ENCODE data around the gene KDM6B. TPM values are rescaled to one million over a fixed set of nuclear protein-coding genes. Genes with fewer than 3 reads are reported as not detected.

Gene KDM6B
- total RNA-seq, 1 experiment from 2014 or later: 28.9 TPM

GRCh38 chr17:7822126-7822525 lies 11.9 kb upstream of the KDM6B start:
- H3K4me1 ChIP-seq (ENCODE audit: insufficient read depth, low read length): no peaks in the 10 kb centered on the region
- no peak overlapping the region for H3K4me3 Mint-ChIP-seq
- no peak overlapping the region for H4K91ac ChIP-seq (ENCODE audit: insufficient read length, low read depth, low read length)
- no peak overlapping the region for H2BK5ac ChIP-seq (ENCODE audit: insufficient read length, low read length)
- H2BK20ac ChIP-seq (ENCODE audit: low read depth, low read length, poor library complexity, severe bottlenecking): no peak overlapping the region
- H3K14ac ChIP-seq (ENCODE audit: insufficient read depth, low read length): no peak overlapping the region
- H3K4me1 Mint-ChIP-seq: peaks cover 8 to 18% of the 10 kb centered on the region in 2 experiments
- H3K9me3 ChIP-seq (ENCODE audit: control insufficient read depth, low read depth, low read length): no peaks in the 10 kb centered on the region
- no peak overlapping the region for H3K18ac ChIP-seq (ENCODE audit: insufficient read length, low read depth, low read length)
- peak; percentile 22 for DNase-seq
- H3K9me3 Mint-ChIP-seq: no peaks in the 10 kb centered on the region
- 100% methylated on average over 1 of the region's 14 CpGs for WGBS (ENCODE audit: extremely low coverage, insufficient read length, low lambda C conversion rate)
- H3T11ph ChIP-seq (ENCODE audit: low read length): no peak overlapping the region
- no peak overlapping the region for H2BK120ac ChIP-seq (ENCODE audit: low read depth, low read length, poor library complexity, severe bottlenecking)
- no peak overlapping the region for H2BK12ac ChIP-seq (ENCODE audit: insufficient read length, low read depth, low read length)
- H3K27me3 Mint-ChIP-seq (ENCODE audit: low read depth): peaks cover 61% of the 10 kb centered on the region
- no peak overlapping the region for H2BK15ac ChIP-seq (ENCODE audit: low read depth, low read length)
- no peak overlapping the region for H3K27ac Mint-ChIP-seq
- no peak for TF ChIP-seq CTCF (conservative IDR thresholded peaks at IDR 0.05)
- no peak overlapping the region for H4K5ac ChIP-seq (ENCODE audit: insufficient read length, low read depth, low read length)
- H4K20me1 ChIP-seq (ENCODE audit: control insufficient read depth, insufficient read depth, insufficient read length): no peaks in the 10 kb centered on the region
- no peak overlapping the region for H3K56ac ChIP-seq (ENCODE audit: insufficient read length, low read depth, low read length)
- H4K8ac ChIP-seq (replicated peaks; ENCODE audit: insufficient read length, low read depth, low read length): no peak overlapping the region
- no peak overlapping the region for H2AK5ac ChIP-seq (ENCODE audit: insufficient read length, low read length)
- H3K23me2 ChIP-seq (ENCODE audit: insufficient read length, low read depth, low read length, poor library complexity, severe bottlenecking): no peaks in the 10 kb centered on the region
- H3K79me2 ChIP-seq (ENCODE audit: insufficient read depth, low read length): no peaks in the 10 kb centered on the region
- no peak overlapping the region for H3K23ac ChIP-seq (ENCODE audit: insufficient read length, low read depth, low read length)
- no peak overlapping the region for H3K4me2 ChIP-seq (ENCODE audit: insufficient read depth, insufficient read length, low read length)
- H2AFZ ChIP-seq (ENCODE audit: low read length): no peak overlapping the region
- no peaks in the 10 kb centered on the region; the same call in 1 of the 2 replicates for H3K27me3 ChIP-seq (ENCODE audit: insufficient read depth, low read length)
- no peak overlapping the region for H3K4ac ChIP-seq (ENCODE audit: low read depth, low read length)
- H3K9ac ChIP-seq (ENCODE audit: extremely low read depth, insufficient read length, low read length): no peak overlapping the region
- no peaks in the 10 kb centered on the region for H3K36me3 Mint-ChIP-seq (ENCODE audit: insufficient read depth in 1 of 3, low read depth in 3 of 3)
- H3K27ac ChIP-seq (ENCODE audit: insufficient read length, low read depth, low read length): no peak overlapping the region
- H3K79me1 ChIP-seq (ENCODE audit: insufficient read depth, low read depth, low read length, poor library complexity, severe bottlenecking): no peaks in the 10 kb centered on the region

Data from H9 (cell line).